GM12872 (cell line): ENCODE data around the gene SIVA1.

Source experiments
- TF ChIP-seq, protein P1 (sequence below): IDR thresholded peaks from 3 replicates; pipeline ENCODE4 v1.5.1; 2011; ENCODE audit warnings: low read depth, mild to moderate bottlenecking, low read length, moderate library complexity; ENCODE audit not compliant: insufficient read depth

SIVA1 gene

GRCh38 chr14:104746071-104746545, 6.8 kb upstream of the SIVA1 start:
- TF ChIP-seq, protein P1, sequence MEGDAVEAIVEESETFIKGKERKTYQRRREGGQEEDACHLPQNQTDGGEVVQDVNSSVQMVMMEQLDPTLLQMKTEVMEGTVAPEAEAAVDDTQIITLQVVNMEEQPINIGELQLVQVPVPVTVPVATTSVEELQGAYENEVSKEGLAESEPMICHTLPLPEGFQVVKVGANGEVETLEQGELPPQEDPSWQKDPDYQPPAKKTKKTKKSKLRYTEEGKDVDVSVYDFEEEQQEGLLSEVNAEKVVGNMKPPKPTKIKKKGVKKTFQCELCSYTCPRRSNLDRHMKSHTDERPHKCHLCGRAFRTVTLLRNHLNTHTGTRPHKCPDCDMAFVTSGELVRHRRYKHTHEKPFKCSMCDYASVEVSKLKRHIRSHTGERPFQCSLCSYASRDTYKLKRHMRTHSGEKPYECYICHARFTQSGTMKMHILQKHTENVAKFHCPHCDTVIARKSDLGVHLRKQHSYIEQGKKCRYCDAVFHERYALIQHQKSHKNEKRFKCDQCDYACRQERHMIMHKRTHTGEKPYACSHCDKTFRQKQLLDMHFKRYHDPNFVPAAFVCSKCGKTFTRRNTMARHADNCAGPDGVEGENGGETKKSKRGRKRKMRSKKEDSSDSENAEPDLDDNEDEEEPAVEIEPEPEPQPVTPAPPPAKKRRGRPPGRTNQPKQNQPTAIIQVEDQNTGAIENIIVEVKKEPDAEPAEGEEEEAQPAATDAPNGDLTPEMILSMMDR, result no peak

- TF ChIP-seq, protein P1, result no peak
These were observed 5.9 kb upstream of the SIVA1 start for GRCh38 chr14:104746934-104747481.

- TF ChIP-seq, protein P1, result no peak
These were observed 5.1 kb upstream of the SIVA1 start for GRCh38 chr14:104747876-104748275.

- TF ChIP-seq, protein P1, result 0 out of 3 replicates have a peak, but pooled peaks have one; percentile 1
These were observed 3.8 kb upstream of the SIVA1 start for GRCh38 chr14:104749111-104749649.

DNA sequence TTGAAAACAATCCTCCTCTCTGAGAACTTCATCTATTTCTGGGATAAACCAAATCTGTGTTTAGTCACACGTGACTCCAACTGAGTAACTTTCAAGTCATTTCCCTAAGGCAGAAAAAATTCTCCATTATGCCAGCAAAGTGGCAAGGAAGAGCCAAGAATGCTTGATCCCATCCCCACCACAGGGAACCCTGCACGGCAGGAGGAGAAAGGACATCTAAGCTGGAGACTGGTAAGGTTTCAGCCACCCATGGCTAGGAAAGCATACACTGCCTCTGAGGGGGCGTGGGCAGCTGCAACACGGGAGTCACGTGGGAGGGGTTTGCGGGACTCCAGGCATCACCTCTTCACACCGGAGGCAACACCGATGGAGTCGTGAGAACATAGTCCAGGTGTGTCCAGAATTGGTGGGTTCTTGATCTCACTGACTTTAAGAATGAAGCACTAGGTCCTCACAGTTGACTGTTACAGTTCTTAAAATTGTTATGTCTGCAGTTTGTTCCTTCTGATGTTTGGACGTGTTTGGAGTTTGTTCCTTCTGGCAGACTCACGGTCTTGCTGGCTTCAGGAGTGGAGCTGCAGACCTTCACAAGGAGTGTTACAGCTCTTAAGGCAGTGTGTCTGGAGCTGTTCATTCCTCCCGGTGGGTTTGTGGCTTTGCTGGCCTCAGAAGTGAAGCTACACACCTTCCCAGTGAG, 2.7 kb upstream of the SIVA1 start:
- TF ChIP-seq, protein P1, result no peak

- TF ChIP-seq, protein P1, result peak; percentile 38; the same call in 1 of the 3 replicates
These were observed 1.2 kb upstream of the SIVA1 start for GRCh38 chr14:104751539-104752422.

GRCh38 chr14:104752423-104752734, 568 bp upstream of the SIVA1 start:
- TF ChIP-seq, protein P1, result no peak
